Stimulated activated CD4-positive, alpha-beta T cell treated with anti-CD3 and anti-CD28 coated beads, TNF-alpha, amount 100 ng/mL, for 48 hours (primary cell): ENCODE results near the gene CD38.
A peak's percentile ranks its signal among the peaks of the same experiment; 100 is the strongest.

ENCODE experiments used
- DNase-seq, 3 donors: peaks; one replicate each; pipeline ENCODE4 v3.0.0-alpha.2; 2020; ENCODE audit warnings: low read depth in 3 of 3

Gene CD38

GRCh38 chr4:15864651-15865566 is 86.8 kb downstream of the CD38 start:
- no peak for DNase-seq

- DNase-seq: no peak
Observed at GRCh38 chr4:15868111-15868510, 90.0 kb downstream of the CD38 start.

- no peak for DNase-seq
Observed at GRCh38 chr4:15868826-15869413, 90.8 kb downstream of the CD38 start.

- no peak for DNase-seq
Observed at GRCh38 chr4:15870079-15870478, 92.0 kb downstream of the CD38 start.

GRCh38 chr4:15870921-15871664 is 93.0 kb downstream of the CD38 start:
- no peak for DNase-seq

GRCh38 chr4:15873117-15873516 is 95.0 kb downstream of the CD38 start:
- DNase-seq: no peak

GRCh38 chr4:15874671-15875070 is 96.5 kb downstream of the CD38 start:
- no peak for DNase-seq

- no peak for DNase-seq
Observed at GRCh38 chr4:15875663-15876460, 97.7 kb downstream of the CD38 start.

GRCh38 chr4:15878011-15878410 is 99.9 kb downstream of the CD38 start:
- no peak for DNase-seq

GRCh38 chr4:15881820-15882219 is 103.7 kb downstream of the CD38 start:
- no peak for DNase-seq

GRCh38 chr4:15882675-15883086 is 104.6 kb downstream of the CD38 start:
- peak in 2 of 3 donors; percentile 15 to 28 for DNase-seq

GRCh38 chr4:15883610-15884243 is 105.6 kb downstream of the CD38 start:
- no peak for DNase-seq

- DNase-seq: no peak
Observed at GRCh38 chr4:15884666-15885065, 106.5 kb downstream of the CD38 start.

- DNase-seq: no peak
Observed at GRCh38 chr4:15885422-15885821, 107.3 kb downstream of the CD38 start.

- no peak for DNase-seq
Observed at GRCh38 chr4:15888515-15888914, 110.4 kb downstream of the CD38 start.

- no peak for DNase-seq
Observed at GRCh38 chr4:15890246-15890829, 112.2 kb downstream of the CD38 start.

GRCh38 chr4:15891312-15891711 is 113.2 kb downstream of the CD38 start:
- no peak for DNase-seq

- no peak for DNase-seq
Observed at GRCh38 chr4:15893962-15894361, 115.8 kb downstream of the CD38 start.

- no peak for DNase-seq
Observed at GRCh38 chr4:15894393-15894792, 116.3 kb downstream of the CD38 start.
